ENCODE data around the gene ODAM. TPM values are rescaled to one million over a fixed set of nuclear protein-coding genes. Genes with fewer than 3 reads are reported as not detected.

Gene ODAM
- total RNA-seq, 1 experiment from 2014 or later = not detected

DNA sequence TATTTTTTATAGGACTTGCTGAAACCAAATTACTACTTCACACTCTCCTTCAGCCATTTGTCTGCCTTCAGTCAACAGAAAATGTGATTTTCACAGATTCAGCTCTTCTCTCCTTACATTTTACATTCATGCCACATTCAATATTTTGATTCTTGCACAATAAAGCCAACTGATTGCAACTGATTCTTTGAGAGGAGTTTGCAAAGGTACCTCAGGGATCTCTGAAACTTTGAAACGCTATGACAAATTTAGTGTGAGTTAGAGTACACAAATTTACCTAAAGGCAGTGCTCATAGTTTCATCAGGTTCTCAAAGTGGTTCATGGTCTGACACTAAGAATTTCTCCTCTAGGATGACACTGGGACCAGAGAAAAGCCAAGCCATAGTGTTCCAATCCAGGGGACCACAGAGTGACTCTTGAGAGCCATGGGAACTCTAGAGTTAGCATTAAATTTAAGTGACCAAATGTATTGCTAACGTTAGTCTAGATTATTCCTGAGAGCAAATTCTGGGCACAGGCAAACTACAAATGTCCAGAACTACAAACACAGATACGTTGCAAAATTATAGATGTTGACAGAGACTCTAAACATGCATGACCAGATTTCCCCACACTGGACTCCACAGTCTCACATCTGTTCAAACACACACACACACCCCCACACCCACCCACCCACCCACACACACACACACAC is 55.9 kb downstream of the ODAM start:
- Histone ChIP-seq H3K4ac (ENCODE audit: low read depth, low read length) (no peak overlapping the region), H3K18ac (ENCODE audit: insufficient read length, low read depth, low read length) (no peak overlapping the region), H3K23me2 (ENCODE audit: insufficient read length, low read depth, low read length, poor library complexity, severe bottlenecking) (no peaks in the 10 kb centered on the region), H2BK120ac (ENCODE audit: low read depth, low read length, poor library complexity, severe bottlenecking) (no peak overlapping the region), H4K20me1 (ENCODE audit: control insufficient read depth, insufficient read depth, insufficient read length) (no peaks in the 10 kb centered on the region), H2AFZ (ENCODE audit: low read length) (no peak overlapping the region), H3T11ph (ENCODE audit: low read length) (no peak overlapping the region), H3K79me1 (ENCODE audit: insufficient read depth, low read depth, low read length, poor library complexity, severe bottlenecking) (no peaks in the 10 kb centered on the region), H2BK15ac (ENCODE audit: low read depth, low read length) (no peak overlapping the region), H2BK20ac (ENCODE audit: low read depth, low read length, poor library complexity, severe bottlenecking) (no peak overlapping the region), H4K5ac (ENCODE audit: insufficient read length, low read depth, low read length) (no peak overlapping the region), H3K9ac (ENCODE audit: extremely low read depth, insufficient read length, low read length) (no peak overlapping the region), H4K91ac (ENCODE audit: insufficient read length, low read depth, low read length) (no peak overlapping the region), H2AK5ac (ENCODE audit: insufficient read length, low read length) (no peak overlapping the region), H3K27me3 (ENCODE audit: insufficient read depth, low read length) (no peaks in the 10 kb centered on the region), H3K27ac (ENCODE audit: insufficient read length, low read depth, low read length) (no peak overlapping the region), H3K56ac (ENCODE audit: insufficient read length, low read depth, low read length) (no peak overlapping the region), H2BK12ac (ENCODE audit: insufficient read length, low read depth, low read length) (no peak overlapping the region), H3K9me3 (ENCODE audit: control insufficient read depth, low read depth, low read length) (no peaks in the 10 kb centered on the region), H3K4me2 (ENCODE audit: insufficient read depth, insufficient read length, low read length) (no peak overlapping the region), H4K8ac (replicated peaks; ENCODE audit: insufficient read length, low read depth, low read length) (no peak overlapping the region), H2BK5ac (ENCODE audit: insufficient read length, low read length) (no peak overlapping the region), H3K4me1 (ENCODE audit: insufficient read depth, low read length) (no peaks in the 10 kb centered on the region), H3K79me2 (ENCODE audit: insufficient read depth, low read length) (no peaks in the 10 kb centered on the region), H3K14ac (ENCODE audit: insufficient read depth, low read length) (no peak overlapping the region), H3K23ac (ENCODE audit: insufficient read length, low read depth, low read length) (no peak overlapping the region)
- DNase-seq = no peak
- Mint-ChIP-seq H3K27ac (no peak overlapping the region), H3K4me3 (no peak overlapping the region), H3K4me1 (no peaks in the 10 kb centered on the region), H3K36me3 (ENCODE audit: insufficient read depth in 1 of 3, low read depth in 3 of 3) (no peaks in the 10 kb centered on the region), H3K27me3 (ENCODE audit: low read depth) (no peaks in the 10 kb centered on the region), H3K9me3 (no peaks in the 10 kb centered on the region)
- no CpG with 5 or more reads among the region's 3 CpGs for WGBS (ENCODE audit: extremely low coverage, insufficient read length, low lambda C conversion rate)
- TF ChIP-seq, protein P1, sequence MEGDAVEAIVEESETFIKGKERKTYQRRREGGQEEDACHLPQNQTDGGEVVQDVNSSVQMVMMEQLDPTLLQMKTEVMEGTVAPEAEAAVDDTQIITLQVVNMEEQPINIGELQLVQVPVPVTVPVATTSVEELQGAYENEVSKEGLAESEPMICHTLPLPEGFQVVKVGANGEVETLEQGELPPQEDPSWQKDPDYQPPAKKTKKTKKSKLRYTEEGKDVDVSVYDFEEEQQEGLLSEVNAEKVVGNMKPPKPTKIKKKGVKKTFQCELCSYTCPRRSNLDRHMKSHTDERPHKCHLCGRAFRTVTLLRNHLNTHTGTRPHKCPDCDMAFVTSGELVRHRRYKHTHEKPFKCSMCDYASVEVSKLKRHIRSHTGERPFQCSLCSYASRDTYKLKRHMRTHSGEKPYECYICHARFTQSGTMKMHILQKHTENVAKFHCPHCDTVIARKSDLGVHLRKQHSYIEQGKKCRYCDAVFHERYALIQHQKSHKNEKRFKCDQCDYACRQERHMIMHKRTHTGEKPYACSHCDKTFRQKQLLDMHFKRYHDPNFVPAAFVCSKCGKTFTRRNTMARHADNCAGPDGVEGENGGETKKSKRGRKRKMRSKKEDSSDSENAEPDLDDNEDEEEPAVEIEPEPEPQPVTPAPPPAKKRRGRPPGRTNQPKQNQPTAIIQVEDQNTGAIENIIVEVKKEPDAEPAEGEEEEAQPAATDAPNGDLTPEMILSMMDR (conservative IDR thresholded peaks at IDR 0.05) = no peak

Data from H9 (cell line).